Uterus (tissue), 4 donors: ENCODE data around the gene MIDN. TPM values are rescaled to one million over a fixed set of nuclear protein-coding genes. Genes with fewer than 3 reads are reported as not detected.

Experiments used
- DNase-seq, 2 donors: peaks; one replicate each; pipeline ENCODE4 v3.0.0-alpha.2; 2019 to 2020
- H3K27ac ChIP-seq, 2 donors: fragments of 200-600 bp; sonication (generic); 1 replicate in 1 of 2; 2 replicates in 1 of 2; pipeline ENCODE4 v1.5.1; 2016 to 2018
- H3K27me3 ChIP-seq, 2 donors: fragments of 200-600 bp; sonication (generic); one replicate each; pipeline ENCODE4 v1.5.1; 2018 to 2019; ENCODE audit warnings: control low read depth in 1 of 2
- H3K36me3 ChIP-seq, 2 donors: fragments of 200-600 bp; sonication (generic); one replicate each; pipeline ENCODE4 v1.5.1; 2019; ENCODE audit warnings: control low read depth in 1 of 2
- H3K4me1 ChIP-seq, 2 donors: fragments of 200-600 bp; sonication (generic); one replicate each; pipeline ENCODE4 v1.5.1; 2018 to 2019; ENCODE audit warnings: control low read depth in 1 of 2
- H3K4me3 ChIP-seq, 2 donors: fragments of 200-600 bp; sonication (generic); 1 replicate in 1 of 2; 2 replicates in 1 of 2; pipeline ENCODE4 v1.5.1; 2018 to 2019; ENCODE audit warnings: mild to moderate bottlenecking in 1 of 2
- H3K9me3 ChIP-seq, 2 donors: fragments of 200-600 bp; sonication (generic); one replicate each; pipeline ENCODE4 v1.5.1; 2019; ENCODE audit warnings: control low read depth in 1 of 2
- POLR2A ChIP-seq, 2 donors: fragments of 450-650 bp; IDR thresholded peaks; one replicate each; pipeline ENCODE4 v1.6.1; 2016; ENCODE audit warnings: antibody characterized with exemption in 2 of 2, mild to moderate bottlenecking in 1 of 2, moderate library complexity in 1 of 2
- intact Hi-C: fragments of 100-400 bp; cut with DNase I; formaldehyde crosslinking; loops from one replicate; pipeline ENCODE4 v1.15.1; 2023; ENCODE audit warnings: low total_unique reads
- total RNA-seq, 4 donors: library from RNA; depleted of rRNA in 3 of 4; stranded (reverse); fragments of >200 nt in 3 of 4; gene quantifications; one replicate each; pipeline versions ENCODE4 v1.1.0 to v1.2.4, GENCODE V29; 2014 to 2023
- TF ChIP-seq, protein P1 (sequence below), 4 experiments: fragments of 200-600 bp in 2 of 4; fragments of 450-650 bp in 2 of 4; sonication (generic) in 2 of 4; IDR thresholded peaks; one replicate each; pipeline ENCODE4 v1.5.1; 2016 to 2019; ENCODE audit warnings: antibody characterized with exemption in 4 of 4, mild to moderate bottlenecking in 2 of 4, moderate library complexity in 1 of 4
- donor health status: DM: yes; HTN: yes; CAD: no.

The MIDN gene
- total RNA-seq, 4 donors from 2014 or later, result 0.77 to 108 (median 15.0) TPM

DNA sequence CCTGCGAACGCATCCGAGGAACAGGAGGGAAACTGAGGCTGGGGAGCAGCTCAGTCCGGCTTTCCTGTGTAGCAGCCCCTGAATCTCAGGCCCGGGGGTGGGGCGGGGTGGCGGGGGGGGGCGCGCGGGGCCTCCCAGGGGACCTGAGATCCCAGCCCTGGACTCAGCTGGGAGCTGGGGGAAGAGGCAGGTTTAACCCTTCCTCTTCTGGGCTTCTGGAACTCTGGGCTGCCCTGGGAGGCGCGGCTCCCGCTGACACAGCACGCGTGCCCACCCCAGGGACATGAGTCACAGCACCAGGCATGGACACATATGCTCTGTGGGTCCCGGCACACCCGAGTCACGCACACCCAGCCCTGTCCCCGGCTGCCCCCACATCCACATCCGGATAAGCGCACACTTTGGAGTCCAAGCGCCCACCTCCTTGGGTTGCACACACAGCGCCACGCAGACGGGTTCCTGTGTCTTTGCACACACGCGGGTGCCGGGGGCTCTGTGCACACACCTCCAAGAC, 17.3 kb downstream of the MIDN start:
- DNase-seq, result peak; percentile 71 to 75
- peak overlapping the region; percentile 22 to 48 for H3K4me3 ChIP-seq
- no peaks in the 10 kb centered on the region for H3K9me3 ChIP-seq
- H3K27ac ChIP-seq, result peak overlapping the region; percentile 90 to 91
- TF ChIP-seq POLR2A (IDR thresholded peaks at IDR 0.05), result no peak
- TF ChIP-seq, protein P1, sequence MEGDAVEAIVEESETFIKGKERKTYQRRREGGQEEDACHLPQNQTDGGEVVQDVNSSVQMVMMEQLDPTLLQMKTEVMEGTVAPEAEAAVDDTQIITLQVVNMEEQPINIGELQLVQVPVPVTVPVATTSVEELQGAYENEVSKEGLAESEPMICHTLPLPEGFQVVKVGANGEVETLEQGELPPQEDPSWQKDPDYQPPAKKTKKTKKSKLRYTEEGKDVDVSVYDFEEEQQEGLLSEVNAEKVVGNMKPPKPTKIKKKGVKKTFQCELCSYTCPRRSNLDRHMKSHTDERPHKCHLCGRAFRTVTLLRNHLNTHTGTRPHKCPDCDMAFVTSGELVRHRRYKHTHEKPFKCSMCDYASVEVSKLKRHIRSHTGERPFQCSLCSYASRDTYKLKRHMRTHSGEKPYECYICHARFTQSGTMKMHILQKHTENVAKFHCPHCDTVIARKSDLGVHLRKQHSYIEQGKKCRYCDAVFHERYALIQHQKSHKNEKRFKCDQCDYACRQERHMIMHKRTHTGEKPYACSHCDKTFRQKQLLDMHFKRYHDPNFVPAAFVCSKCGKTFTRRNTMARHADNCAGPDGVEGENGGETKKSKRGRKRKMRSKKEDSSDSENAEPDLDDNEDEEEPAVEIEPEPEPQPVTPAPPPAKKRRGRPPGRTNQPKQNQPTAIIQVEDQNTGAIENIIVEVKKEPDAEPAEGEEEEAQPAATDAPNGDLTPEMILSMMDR (IDR thresholded peaks at IDR 0.05), result no peak
- intact Hi-C loops, result loop anchor here (1.0 kb wide), 1 partner anchor 21 kb away; no protein-coding TSS in a partner anchor
- peaks cover 30 to 57% of the 10 kb centered on the region in 2 donors for H3K4me1 ChIP-seq
- H3K36me3 ChIP-seq, result no peaks in the 10 kb centered on the region
- no peaks in the 10 kb centered on the region for H3K27me3 ChIP-seq

DNA sequence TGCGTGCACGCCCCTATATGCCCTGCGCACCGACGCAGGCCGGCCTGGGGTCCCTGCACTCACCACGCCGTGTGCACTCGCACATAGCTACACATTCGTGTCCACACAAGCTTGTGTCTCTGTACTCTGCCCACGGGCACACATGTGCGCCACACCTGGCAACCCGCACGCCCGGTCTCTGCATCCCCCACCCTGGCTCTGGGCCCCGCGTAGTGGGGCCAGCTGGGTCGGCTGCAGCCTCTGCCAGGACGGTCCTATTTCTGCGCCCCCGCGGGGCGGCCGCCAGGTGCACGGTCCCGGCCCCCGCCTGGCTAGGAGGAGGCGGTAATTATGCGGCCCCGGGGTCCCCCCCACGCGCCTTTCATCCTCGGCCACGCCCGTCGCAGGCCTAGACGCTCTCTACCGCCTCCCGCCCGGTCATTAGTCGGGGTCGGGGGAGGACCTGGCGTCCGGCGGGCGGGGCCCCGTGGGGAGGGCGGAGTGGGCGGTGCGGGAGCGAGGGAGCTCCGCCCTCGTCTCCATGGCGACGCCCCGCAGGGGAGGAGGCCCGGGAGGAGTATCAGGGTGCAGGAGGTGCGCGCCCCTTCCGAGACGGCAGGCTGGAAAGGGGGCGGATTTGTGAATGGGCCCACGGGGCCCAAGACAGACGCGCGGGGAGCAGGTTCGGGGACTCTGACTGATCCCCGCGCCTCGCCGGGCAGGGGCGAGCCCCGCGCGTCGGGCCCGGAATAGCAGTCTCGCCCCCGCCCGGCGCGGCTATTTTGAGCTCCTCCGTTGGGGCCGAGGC, 17.9 kb downstream of the MIDN start:
- Histone ChIP-seq H3K4me3 (peak overlapping the region; percentile 22 to 48), H3K4me1 (peaks cover 36 to 59% of the 10 kb centered on the region in 2 donors), H3K27ac (peak overlapping the region; percentile 90 to 91), H3K36me3 (no peaks in the 10 kb centered on the region), H3K27me3 (no peaks in the 10 kb centered on the region), H3K9me3 (no peaks in the 10 kb centered on the region)
- DNase-seq, result peak; percentile 86 to 92
- TF ChIP-seq, protein P1 (IDR thresholded peaks at IDR 0.05), result no peak
- TF ChIP-seq POLR2A (IDR thresholded peaks at IDR 0.05), result no peak
- intact Hi-C loops, result loop anchor here (1.0 kb wide), 1 partner anchor 22 kb away; no protein-coding TSS in a partner anchor

DNA sequence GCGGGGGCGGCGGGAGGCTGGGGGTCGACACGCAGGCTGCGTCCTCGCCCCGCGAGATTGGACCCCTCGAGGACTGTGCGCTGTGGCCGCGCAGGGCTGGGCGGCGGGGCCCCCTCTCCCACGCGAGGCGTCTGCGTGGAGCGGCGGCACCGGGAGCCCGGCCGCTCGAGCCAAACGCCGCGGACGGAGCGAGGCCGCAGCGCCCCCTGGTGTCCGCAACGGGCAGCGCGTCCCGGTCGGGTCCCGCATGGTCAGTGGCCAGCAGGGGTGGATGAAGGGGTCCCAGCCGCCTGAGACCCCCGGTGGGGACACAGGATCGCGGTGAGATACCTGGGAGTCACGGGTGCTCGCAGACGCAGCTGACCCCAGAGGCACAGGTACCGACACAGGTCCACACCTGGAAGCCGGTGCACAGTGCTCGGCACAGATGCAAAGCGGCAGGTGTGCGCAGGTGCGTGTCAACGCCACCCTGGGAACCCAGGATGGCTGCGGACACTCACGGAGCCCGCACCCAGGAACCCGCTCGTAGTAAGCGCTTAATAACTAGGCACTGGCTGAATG, 18.6 kb downstream of the MIDN start:
- H3K4me3 ChIP-seq, result peak overlapping the region; percentile 22 to 48
- no peaks in the 10 kb centered on the region for H3K36me3 ChIP-seq
- no peaks in the 10 kb centered on the region for H3K9me3 ChIP-seq
- peak; percentile 68 to 86 for DNase-seq
- H3K27ac ChIP-seq, result peak overlapping the region; percentile 90 to 91
- no peaks in the 10 kb centered on the region for H3K27me3 ChIP-seq
- H3K4me1 ChIP-seq, result peaks cover 41 to 59% of the 10 kb centered on the region in 2 donors
- intact Hi-C loops, result loop anchor here (1.0 kb wide), 1 partner anchor 23 kb away; no protein-coding TSS in a partner anchor
- peak in 1 of 2 donors; percentile 57 for TF ChIP-seq POLR2A (IDR thresholded peaks at IDR 0.05)
- TF ChIP-seq, protein P1 (IDR thresholded peaks at IDR 0.05), result peak; percentile 89 to 99 (median 99)

DNA sequence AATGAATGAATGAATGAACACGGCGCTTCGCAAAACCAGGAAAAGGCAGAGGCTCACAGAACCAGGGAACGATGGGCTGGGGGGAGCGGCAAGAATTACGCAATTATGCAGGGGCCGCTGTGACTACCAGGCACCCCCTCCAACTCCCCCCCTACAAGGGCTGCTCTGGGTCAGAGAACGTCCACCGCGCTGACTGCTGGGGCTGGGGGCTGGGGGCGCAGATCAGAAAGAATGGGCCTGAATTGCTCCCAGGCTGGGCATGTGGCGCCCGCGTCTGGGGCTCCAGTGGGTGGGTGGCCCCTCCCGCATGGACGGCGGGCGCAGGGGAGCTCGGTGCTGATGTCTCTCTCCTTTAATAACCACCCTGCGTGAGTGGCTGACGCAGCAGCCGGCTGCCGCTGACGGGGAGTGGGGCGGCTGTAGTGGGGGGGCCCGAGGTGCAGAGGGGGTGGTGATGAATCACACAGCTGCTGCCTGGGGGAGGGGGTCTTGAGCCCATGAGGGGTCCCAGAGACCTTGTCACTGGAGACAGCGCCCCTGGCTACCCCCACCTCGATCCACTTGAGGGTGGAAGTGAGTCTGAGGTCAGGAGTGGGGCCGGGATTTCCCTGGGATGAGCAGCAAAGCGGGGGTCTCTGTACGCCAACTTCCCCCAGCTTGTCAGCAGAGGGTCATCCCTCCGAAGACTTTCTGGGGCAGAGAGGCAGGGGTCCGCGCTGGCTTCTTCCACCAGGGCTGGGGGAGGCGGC, 19.3 kb downstream of the MIDN start:
- Histone ChIP-seq H3K4me3 (peak overlapping the region in 1 of 2 donors; percentile 48), H3K4me1 (peaks cover 41 to 57% of the 10 kb centered on the region in 2 donors), H3K9me3 (no peaks in the 10 kb centered on the region), H3K27ac (peak overlapping the region; percentile 96 to 99), H3K36me3 (no peaks in the 10 kb centered on the region), H3K27me3 (no peaks in the 10 kb centered on the region)
- TF ChIP-seq, protein P1 (IDR thresholded peaks at IDR 0.05), result no peak
- no peak for TF ChIP-seq POLR2A (IDR thresholded peaks at IDR 0.05)
- intact Hi-C loops, result no loop called here
- peak; percentile 45 to 65 for DNase-seq
